Epithelial cell of proximal tubule (primary cell): Measurements from ENCODE around the gene PIF1. TPM values are rescaled to one million over a fixed set of nuclear protein-coding genes. Genes with fewer than 3 reads are reported as not detected.
"Not testable (repeated sequence)": the region's sequence is repeated elsewhere in the genome, so short reads cannot be mapped to it uniquely, and the experiment has no call there.

Source experiments
- DNase-seq: peaks from one replicate; pipeline ENCODE4 v3.0.0-alpha.2; 2011; ENCODE audit warnings: low read depth
- H3K4me3 ChIP-seq: 2 replicates; pipeline ENCODE4 v1.5.1; 2011; ENCODE audit warnings: low read depth, mild to moderate bottlenecking, low read length
- total RNA-seq: library from RNA; depleted of rRNA; stranded (reverse); fragments of >200 nt; gene quantifications from 2 replicates; pipeline ENCODE4 v1.2.3, GENCODE V29; 2015
- TF ChIP-seq, protein P1 (sequence below): conservative IDR thresholded peaks from 2 replicates; pipeline ENCODE4 v1.5.1; 2012; ENCODE audit warnings: low read depth, mild to moderate bottlenecking, low read length

The PIF1 gene
- total RNA-seq, 1 donor from 2014 or later = 23.3 TPM

DNA sequence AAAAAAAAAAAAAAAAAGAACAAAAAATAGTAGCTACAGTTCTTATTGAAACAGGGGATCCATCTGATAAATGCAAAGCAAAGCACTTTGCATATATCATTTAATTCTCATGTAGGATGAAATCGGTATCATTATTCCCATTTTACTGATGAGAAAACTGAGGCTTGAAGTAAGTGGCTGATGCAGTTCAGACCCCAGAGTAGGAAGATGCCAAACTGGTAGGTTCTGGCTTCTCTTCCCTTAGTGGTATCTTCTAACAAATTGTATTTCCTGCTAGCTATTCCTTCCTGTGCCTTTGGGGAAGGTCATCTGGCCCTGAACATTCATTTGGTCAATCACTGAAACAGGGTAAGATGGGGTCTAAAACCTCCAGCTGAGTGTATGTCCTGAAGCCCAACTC is 21.9 kb downstream of the PIF1 start:
- no peak overlapping the region for H3K4me3 ChIP-seq
- TF ChIP-seq, protein P1, sequence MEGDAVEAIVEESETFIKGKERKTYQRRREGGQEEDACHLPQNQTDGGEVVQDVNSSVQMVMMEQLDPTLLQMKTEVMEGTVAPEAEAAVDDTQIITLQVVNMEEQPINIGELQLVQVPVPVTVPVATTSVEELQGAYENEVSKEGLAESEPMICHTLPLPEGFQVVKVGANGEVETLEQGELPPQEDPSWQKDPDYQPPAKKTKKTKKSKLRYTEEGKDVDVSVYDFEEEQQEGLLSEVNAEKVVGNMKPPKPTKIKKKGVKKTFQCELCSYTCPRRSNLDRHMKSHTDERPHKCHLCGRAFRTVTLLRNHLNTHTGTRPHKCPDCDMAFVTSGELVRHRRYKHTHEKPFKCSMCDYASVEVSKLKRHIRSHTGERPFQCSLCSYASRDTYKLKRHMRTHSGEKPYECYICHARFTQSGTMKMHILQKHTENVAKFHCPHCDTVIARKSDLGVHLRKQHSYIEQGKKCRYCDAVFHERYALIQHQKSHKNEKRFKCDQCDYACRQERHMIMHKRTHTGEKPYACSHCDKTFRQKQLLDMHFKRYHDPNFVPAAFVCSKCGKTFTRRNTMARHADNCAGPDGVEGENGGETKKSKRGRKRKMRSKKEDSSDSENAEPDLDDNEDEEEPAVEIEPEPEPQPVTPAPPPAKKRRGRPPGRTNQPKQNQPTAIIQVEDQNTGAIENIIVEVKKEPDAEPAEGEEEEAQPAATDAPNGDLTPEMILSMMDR = no peak
- no peak for DNase-seq

DNA sequence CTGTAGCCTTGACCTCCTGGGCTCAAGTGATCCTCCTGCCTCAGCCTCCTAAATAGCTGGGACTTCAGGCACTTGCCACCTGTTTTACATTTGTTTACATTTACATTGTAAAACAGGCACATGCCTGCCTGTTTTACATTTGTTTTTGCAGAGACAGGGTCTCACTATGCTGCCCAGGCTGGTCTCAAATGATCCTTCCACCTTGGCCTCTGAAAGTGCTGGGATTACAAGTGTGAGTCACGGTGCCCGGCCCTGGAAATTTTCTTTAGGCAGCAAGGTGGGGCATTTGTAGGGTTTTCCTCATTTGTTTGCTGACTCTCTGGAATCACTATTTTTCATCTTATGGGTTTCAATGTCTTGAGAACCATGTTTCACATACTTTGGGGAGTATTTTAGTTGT is 25.0 kb downstream of the PIF1 start:
- no peak overlapping the region for H3K4me3 ChIP-seq
- TF ChIP-seq, protein P1 = no peak
- DNase-seq = no peak

DNA sequence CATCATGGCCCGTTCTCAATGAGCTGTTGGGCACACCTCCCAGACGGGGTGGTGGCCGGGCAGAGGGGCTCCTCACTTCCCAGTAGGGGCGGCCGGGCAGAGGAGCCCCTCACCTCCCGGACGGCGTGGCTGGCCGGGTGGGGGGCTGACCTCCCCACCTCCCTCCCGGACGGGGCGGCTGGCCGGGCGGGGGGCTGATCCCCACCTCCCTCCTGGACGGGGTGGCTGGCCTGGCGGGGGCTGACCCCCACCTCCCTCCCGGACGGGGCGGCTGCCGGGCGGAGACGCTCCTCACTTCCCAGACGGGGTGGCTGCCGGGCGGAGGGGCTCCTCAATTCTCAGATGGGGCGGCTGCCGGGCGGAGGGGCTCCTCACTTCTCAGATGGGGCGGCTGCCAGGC is 26.5 kb downstream of the PIF1 start:
- DNase-seq, H3K4me3 ChIP-seq: not testable (repeated sequence)

DNA sequence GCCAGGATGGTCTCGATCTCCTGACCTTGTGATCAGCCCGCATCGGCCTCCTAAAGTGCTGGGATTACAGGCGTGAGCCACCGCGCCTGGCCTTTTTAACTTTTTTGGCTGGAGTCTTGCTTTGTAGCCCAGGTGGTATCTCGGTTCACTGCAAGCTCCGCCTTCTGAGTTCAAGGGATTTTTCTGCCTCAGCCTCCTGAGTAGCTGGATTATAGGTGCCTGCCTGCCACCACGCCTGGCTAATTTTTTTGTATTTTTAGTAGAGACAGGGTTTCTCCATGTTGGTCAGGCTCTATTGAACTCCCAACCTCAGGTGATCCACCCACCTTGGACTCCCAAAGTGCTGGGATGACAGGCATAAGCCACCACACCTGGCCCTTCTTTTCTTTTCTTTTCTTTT is 29.5 kb downstream of the PIF1 start:
- not testable (repeated sequence) for DNase-seq, H3K4me3 ChIP-seq

DNA sequence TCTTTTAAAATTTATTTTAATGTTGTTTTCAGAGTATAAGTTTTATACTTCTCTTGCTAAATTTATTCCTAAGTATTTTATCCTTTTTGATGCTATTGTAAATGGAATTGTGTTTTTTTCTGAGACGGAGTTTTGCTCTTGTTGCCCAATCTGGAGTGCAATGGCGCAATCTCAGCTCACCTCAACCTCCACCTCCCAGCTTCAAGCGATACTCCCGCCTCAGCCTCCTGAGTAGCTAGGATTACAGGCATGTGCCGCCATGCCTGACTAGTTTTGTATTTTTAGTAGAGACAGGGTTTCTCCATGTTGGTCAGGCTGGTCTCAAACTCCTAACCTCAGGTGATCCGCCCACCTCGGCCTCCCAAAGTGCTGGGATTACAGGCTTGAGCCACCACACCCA is 30.1 kb downstream of the PIF1 start:
- DNase-seq, H3K4me3 ChIP-seq: not testable (repeated sequence)

DNA sequence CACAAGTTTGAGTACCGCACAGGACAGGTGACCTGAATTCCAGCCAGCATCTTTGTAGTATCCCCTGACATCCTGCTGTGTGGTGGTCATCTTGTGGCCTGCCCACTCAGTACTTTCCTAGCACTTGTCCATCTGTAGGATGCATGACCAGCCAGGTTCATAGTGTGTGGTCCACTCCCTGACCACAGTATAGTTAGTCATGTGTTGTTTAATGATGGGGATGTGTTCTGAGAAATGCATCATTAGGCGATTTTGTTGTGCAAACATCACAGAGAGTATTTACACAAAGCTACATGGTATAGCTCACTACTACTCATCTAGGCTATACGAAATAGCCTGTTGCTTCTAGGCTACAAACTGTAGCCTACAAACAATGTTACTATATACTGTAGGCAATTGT is 33.2 kb downstream of the PIF1 start:
- no peak for DNase-seq
- no peak overlapping the region for H3K4me3 ChIP-seq

DNA sequence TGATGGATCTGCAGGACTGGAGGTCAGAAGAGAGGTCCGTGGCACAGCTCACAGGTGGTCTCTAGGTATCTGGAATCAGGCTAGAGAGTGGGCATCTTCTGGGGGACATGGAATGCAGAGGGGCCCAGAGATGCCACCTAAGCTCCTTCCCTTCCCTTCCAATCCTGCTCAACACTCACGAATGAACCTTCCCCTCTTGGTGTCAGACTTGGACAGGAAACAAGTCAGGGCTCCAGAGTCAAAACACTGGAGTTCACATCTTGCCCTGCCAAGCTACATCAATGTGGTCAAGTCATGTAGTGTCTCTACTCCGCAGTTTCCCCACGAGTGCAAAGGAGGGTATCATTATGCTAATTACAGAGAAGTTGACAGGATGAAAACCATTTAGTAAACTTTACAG is 34.0 kb downstream of the PIF1 start:
- H3K4me3 ChIP-seq = no peak overlapping the region
- TF ChIP-seq, protein P1 = no peak
- no peak for DNase-seq

More for the DNA sequence above, 33.2 kb downstream of the PIF1 start:
- TF ChIP-seq, protein P1 = no peak

DNA sequence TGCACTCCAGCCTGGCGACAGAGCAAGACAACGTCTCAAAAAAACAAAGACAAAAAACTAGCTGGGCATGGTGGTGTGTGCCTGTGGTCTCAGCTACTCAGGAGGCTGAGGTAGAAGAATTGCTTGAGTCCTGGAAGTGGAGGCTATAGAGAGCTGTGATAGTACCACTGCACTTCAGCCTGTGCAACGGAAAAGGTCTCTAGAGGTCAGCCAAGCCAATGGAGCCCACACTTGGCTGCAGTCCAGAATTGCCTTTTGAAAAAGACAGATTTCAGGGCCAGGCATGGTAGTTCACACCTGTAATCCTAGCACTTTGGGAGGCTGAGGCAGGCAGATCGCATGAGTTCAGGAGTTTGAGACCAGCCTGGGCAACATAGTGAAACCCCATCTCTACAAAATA is 41.7 kb downstream of the PIF1 start:
- no peak overlapping the region for H3K4me3 ChIP-seq
- TF ChIP-seq, protein P1 = no peak
- DNase-seq = no peak

DNA sequence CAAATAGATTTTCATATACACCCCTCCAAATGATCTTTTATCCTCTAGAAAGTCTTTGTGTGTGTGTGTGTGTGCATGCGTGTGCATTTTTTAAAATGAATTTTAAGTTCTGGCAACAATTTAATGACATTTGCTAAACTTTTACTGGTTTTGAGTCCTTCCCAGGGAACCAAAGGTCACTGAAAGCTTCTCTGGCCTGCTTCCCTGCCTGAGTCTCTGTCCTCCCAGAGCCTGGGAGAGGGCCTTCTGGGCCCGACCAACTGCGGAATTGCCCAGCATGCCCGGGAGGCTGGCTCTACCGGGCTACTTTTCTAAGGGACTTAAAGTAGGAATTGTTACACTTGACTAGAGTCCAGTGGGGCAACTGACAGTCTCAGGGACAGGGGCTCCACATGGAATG is 42.7 kb downstream of the PIF1 start:
- TF ChIP-seq, protein P1 = no peak
- no peak for DNase-seq
- no peak overlapping the region for H3K4me3 ChIP-seq
